ENCODE results near the gene PCDHA3. TPM values are rescaled to one million over a fixed set of nuclear protein-coding genes. Genes with fewer than 3 reads are reported as not detected.
"Not testable (repeated sequence)": the region's sequence is repeated elsewhere in the genome, so short reads cannot be mapped to it uniquely, and the experiment has no call there.

PCDHA3 gene
- total and polyA plus RNA-seq, 2 of the 13 experiments (the other 11 are each of a cell fraction or from before 2014, with no cell fraction given) = not detected

DNA sequence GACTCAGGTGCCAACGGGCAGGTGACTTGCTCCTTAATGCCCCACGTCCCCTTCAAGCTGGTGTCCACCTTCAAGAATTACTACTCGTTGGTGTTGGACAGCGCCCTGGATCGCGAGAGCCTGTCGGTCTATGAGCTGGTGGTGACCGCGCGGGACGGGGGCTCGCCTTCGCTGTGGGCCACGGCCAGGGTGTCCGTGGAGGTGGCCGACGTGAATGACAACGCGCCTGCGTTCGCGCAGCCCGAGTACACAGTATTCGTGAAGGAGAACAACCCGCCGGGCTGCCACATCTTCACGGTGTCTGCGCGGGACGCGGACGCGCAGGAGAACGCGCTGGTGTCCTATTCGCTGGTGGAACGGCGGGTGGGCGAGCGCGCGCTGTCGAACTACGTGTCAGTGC lies 13.4 kb upstream of the PCDHA3 start:
- H3K27ac ChIP-seq (ENCODE audit: extremely low read length, insufficient read depth, low read length); H3K27me3 ChIP-seq (ENCODE audit: control insufficient read depth in 1 of 2, insufficient read depth in 2 of 2, low read length in 2 of 2); H3K79me2 ChIP-seq (ENCODE audit: insufficient read depth, low read length); H2AFZ ChIP-seq (ENCODE audit: low read length); H3K4me2 ChIP-seq (ENCODE audit: low read depth, low read length); H4K20me1 ChIP-seq (ENCODE audit: insufficient read depth, low read length); POLR2A ChIA-PET; H3K4me1 ChIP-seq (ENCODE audit: insufficient read depth, low read length); FAIRE-seq; H3K9ac ChIP-seq (ENCODE audit: insufficient read depth, low read depth, low read length); CTCF ChIA-PET (ENCODE audit: low intra/inter-chr PET ratio, low total read pairs); in situ Hi-C loops (cut with HindIII; ENCODE audit: extremely low pct_ligation_motif_present, low pct_unique_long_range_greater_than_20kb); BruUV-seq (replicated peaks); DNase-seq (ENCODE audit: low spot score); ATAC-seq; intact Hi-C loops (cut with micrococcal nuclease; ENCODE audit: unreplicated experiment); H3K4me3 ChIP-seq (replicated peaks in 1 of 3; ENCODE audit: insufficient read depth in 1 of 3, low read depth in 2 of 3, low read length in 3 of 3); H3K36me3 ChIP-seq (replicated peaks in 1 of 2; ENCODE audit: control insufficient read depth in 1 of 2, insufficient read depth in 2 of 2, low read length in 2 of 2): not testable (repeated sequence)
- H3K9me3 ChIP-seq (ENCODE audit: low read length) = peaks cover 52% of the 10 kb centered on the region
- 86% methylated on average over 44 of the region's 44 CpGs for WGBS (ENCODE audit: low lambda C conversion rate)

GRCh38 chr5:140787849-140788504 lies 12.9 kb upstream of the PCDHA3 start:
- in situ Hi-C loops (cut with HindIII; ENCODE audit: extremely low pct_ligation_motif_present, low pct_unique_long_range_greater_than_20kb); CTCF ChIA-PET (ENCODE audit: low intra/inter-chr PET ratio, low total read pairs); H3K79me2 ChIP-seq (ENCODE audit: insufficient read depth, low read length); H3K4me2 ChIP-seq (ENCODE audit: low read depth, low read length); H3K27me3 ChIP-seq (ENCODE audit: control insufficient read depth in 1 of 2, insufficient read depth in 2 of 2, low read length in 2 of 2); H3K4me1 ChIP-seq (ENCODE audit: insufficient read depth, low read length); H4K20me1 ChIP-seq (ENCODE audit: insufficient read depth, low read length); intact Hi-C loops (cut with micrococcal nuclease; ENCODE audit: unreplicated experiment); POLR2A ChIA-PET; BruUV-seq (replicated peaks); H3K27ac ChIP-seq (ENCODE audit: extremely low read length, insufficient read depth, low read length); H3K4me3 ChIP-seq (replicated peaks in 1 of 3; ENCODE audit: insufficient read depth in 1 of 3, low read depth in 2 of 3, low read length in 3 of 3); H2AFZ ChIP-seq (ENCODE audit: low read length); H3K36me3 ChIP-seq (replicated peaks in 1 of 2; ENCODE audit: control insufficient read depth in 1 of 2, insufficient read depth in 2 of 2, low read length in 2 of 2); ATAC-seq; H3K9ac ChIP-seq (ENCODE audit: insufficient read depth, low read depth, low read length); FAIRE-seq; DNase-seq (ENCODE audit: low spot score): not testable (repeated sequence)
- H3K9me3 ChIP-seq (ENCODE audit: low read length) = peaks cover 53% of the 10 kb centered on the region
- WGBS (ENCODE audit: low lambda C conversion rate) = 85% methylated on average over 40 of the region's 70 CpGs

DNA sequence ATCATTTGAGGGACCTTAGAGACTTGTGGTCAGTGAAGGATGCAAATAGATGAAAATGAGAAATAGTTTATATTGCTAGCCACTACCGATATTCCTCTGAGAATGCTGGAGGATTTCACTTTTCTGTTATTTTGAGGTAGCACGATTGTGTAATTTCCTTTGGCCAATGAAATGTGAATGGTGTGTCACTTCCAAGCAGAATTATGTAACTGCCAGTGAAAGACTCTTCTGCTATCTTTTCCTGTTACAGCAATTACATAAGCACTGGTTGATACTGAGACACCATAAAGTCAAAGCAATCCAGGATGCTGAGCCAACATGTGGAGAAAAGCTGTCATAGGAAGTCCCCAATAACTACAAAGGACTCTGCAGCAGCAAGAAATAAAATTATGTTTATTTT lies 9.8 kb upstream of the PCDHA3 start:
- H2AFZ ChIP-seq (ENCODE audit: low read length) = no peak overlapping the region
- peaks cover 54% of the 10 kb centered on the region for H3K9me3 ChIP-seq (ENCODE audit: low read length)
- H3K27me3 ChIP-seq (ENCODE audit: control insufficient read depth in 1 of 2, insufficient read depth in 2 of 2, low read length in 2 of 2) = no peaks in the 10 kb centered on the region
- no peak overlapping the region for H3K4me2 ChIP-seq (ENCODE audit: low read depth, low read length)
- no peaks in the 10 kb centered on the region for H3K4me1 ChIP-seq (ENCODE audit: insufficient read depth, low read length)
- in situ Hi-C loops (cut with HindIII; ENCODE audit: extremely low pct_ligation_motif_present, low pct_unique_long_range_greater_than_20kb) (no loop called here), intact Hi-C loops (cut with micrococcal nuclease; ENCODE audit: unreplicated experiment) (no loop called here)
- no peak overlapping the region for H3K9ac ChIP-seq (ENCODE audit: insufficient read depth, low read depth, low read length)
- ChIA-PET CTCF (ENCODE audit: low intra/inter-chr PET ratio, low total read pairs) (no interaction called here), POLR2A (no interaction called here)
- FAIRE-seq (no peak), ATAC-seq (no peak), DNase-seq (ENCODE audit: low spot score) (no peak)
- no peaks in the 10 kb centered on the region for H3K36me3 ChIP-seq (replicated peaks in 1 of 2; ENCODE audit: control insufficient read depth in 1 of 2, insufficient read depth in 2 of 2, low read length in 2 of 2)
- TF ChIP-seq DZIP1 (CRISPR knock-in tag; IDR thresholded peaks at IDR 0.05) = no peak
- no peak overlapping the region for H3K4me3 ChIP-seq (replicated peaks in 1 of 3; ENCODE audit: insufficient read depth in 1 of 3, low read depth in 2 of 3, low read length in 3 of 3)
- WGBS (ENCODE audit: low lambda C conversion rate) = 0% methylated on average over 2 of the region's 2 CpGs
- no TSS peak for BruUV-seq (replicated peaks)
- no peak overlapping the region for H3K27ac ChIP-seq (ENCODE audit: extremely low read length, insufficient read depth, low read length)
- no peaks in the 10 kb centered on the region for H4K20me1 ChIP-seq (ENCODE audit: insufficient read depth, low read length)
- H3K79me2 ChIP-seq (ENCODE audit: insufficient read depth, low read length) = no peaks in the 10 kb centered on the region
